HuH-7.5 (cell line): ENCODE data around the gene BEST1.
"Not testable (repeated sequence)": the region's sequence is repeated elsewhere in the genome, so short reads cannot be mapped to it uniquely, and the experiment has no call there.

Experiments used
- DNase-seq: peaks from one replicate; pipeline ENCODE4 v3.0.0; 2011; ENCODE audit warnings: low spot score

BEST1 gene

DNA sequence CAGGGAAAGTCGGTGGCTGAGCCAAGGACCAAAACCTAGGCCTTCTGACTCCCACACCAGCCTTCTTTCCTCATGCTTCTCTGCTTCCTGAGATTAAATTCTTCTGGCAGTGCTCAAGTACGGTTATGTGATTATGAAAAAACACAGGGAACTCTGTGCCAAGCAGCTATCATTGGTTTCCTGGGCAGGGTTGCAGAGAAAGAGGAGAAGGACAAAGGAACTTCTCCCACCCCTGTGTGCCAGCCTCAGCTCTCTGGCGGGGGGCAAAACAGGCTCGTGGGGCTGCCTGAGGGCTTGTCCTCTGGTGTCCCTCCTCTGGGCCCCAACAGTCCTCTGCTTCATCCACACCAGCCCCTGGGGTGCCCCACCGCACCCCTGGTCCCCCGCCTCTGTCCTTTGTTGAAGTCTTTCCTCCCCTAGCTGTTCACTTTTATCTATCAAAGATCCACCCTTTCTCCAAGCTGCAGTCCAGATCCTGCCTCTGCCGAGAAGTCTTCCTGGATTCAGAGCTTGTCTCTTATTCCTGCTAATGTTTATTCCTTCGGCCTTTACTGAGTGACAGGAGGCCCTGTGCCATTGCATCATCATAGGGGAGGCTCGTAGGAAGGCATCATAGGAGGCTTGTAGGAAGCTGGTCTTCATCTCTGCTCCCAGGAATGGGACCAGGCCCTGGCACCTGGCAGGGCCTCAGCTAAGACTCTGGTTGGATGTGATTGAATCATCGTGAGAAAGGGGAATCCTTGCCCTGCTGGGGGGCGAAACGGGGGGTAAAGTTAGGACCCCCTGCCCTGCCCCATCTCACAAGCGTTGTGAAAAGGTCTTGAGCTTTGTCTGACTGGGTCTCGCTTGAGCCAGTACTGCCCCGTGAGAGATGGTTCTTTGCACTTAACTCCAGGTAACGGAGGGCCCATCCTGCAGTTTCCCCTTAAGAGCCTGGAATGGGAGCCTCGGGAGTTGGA lies 28.8 kb downstream of the BEST1 start:
- DNase-seq = no peak

DNA sequence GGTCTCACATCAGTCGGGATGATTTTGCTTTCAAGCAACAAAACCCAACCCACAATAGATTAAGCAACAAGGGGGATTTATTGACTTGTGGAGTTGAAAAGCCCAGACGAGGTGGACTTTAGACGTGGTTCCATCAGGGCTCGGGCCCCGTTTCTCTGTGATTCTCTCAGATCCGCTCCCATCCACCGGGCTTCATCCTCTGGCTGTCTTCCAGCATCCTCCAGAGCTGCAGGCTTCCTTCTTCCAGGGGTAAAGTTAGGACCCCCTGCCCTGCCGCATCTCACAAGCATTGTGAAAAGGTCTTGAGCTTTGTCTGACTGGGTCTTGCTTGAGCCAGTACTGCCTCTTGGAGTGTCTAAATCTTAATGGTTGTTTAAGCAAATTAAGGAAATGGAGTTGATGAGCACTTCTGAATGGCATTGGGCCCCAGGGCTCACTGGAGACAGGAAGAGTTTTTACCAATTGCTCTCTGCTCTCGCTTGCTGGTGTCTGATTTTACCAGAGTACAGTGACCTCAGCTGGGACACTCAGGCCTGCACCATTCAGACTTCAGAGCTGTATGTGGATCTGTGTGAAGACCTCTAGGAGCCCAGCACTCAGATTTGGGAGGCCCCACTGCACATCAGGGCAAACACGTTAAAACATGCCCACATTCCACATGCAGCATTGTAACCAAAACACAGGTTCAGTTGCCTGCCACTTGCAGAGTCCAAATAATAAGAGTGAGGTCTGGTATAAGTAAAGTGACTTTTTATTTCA lies 30.8 kb downstream of the BEST1 start:
- peak; percentile 82 for DNase-seq

DNA sequence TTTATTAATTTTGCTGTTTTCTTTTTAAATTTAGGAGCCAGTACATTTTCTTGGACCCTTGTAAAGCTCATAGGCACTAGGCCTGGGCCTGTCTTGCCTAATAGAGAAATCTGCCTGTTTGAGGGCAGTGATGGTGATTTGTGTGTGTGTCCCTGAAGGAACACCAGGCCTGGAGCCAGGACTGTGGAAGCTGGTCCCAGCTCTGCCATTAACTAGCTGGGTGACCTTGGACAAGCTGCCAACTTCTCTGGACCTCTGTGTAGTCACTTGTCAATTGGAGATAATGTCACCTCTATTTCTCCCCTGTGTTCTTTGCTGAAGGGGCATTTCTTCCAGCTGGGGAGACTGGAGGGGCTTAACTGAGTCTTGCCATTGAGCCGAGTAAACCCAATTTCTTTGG lies 33.3 kb downstream of the BEST1 start:
- DNase-seq = no peak

- DNase-seq = no peak
Observed at GRCh38 chr11:61985869-61986268, 35.7 kb downstream of the BEST1 start.

DNA sequence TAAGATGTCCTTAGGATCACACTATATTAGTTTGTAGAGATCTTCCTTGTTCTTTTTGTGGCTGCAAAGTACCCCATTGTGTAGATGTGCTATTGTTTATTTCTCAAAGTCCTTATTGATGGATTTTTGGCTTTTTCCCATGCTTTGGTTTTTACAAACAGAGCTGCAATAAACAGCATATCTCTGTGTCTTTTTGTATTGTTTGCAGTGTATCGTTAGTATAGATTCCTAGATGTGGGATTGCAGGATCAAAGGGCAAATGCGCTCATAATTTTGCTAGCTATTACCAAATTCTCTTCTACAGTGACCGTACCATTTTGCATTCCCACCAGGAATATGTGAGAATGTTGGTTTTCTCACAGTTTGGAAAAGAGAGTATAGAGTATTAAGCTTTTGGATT lies 44.8 kb downstream of the BEST1 start:
- no peak for DNase-seq

GRCh38 chr11:61996933-61997332 lies 46.8 kb downstream of the BEST1 start:
- no peak for DNase-seq

DNA sequence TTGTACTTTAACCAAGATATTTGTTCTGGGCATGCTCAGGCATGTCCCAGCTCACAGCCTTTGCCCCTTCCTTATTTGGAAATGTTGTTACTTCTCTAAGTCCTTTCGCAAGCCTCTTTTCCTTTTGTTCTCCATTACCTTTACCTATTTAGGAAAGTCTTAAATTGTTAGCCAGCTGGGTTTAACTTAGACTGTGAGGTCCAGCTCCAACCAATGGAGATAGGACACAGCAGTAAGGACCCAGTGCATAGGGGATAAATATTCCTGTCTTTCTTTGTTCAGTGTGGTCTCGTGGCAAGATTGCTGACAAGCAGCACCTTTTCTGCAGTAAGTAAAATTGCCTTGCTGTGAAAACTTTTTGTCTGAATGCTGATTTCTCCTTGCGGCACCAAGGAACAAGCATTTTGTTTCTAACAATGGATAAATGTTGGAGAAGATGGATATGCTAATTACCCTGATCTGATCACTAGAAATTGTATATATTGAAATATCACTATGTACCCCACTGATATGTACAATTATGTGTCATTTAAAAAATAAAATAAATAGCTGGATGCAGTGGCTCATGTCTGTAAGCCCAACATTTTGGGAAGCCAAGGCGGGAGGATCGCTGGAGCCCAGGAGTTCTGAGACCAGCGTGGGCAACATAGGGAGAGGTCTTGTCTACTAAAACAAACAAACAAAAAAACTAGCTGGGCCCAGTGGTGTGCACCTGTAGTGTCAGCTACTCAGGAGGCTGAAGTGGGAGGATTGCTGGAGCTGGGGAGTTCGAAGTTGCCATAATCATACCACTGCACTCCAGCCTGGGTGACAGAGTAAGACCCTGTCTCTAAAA lies 49.2 kb downstream of the BEST1 start:
- DNase-seq = no peak

DNA sequence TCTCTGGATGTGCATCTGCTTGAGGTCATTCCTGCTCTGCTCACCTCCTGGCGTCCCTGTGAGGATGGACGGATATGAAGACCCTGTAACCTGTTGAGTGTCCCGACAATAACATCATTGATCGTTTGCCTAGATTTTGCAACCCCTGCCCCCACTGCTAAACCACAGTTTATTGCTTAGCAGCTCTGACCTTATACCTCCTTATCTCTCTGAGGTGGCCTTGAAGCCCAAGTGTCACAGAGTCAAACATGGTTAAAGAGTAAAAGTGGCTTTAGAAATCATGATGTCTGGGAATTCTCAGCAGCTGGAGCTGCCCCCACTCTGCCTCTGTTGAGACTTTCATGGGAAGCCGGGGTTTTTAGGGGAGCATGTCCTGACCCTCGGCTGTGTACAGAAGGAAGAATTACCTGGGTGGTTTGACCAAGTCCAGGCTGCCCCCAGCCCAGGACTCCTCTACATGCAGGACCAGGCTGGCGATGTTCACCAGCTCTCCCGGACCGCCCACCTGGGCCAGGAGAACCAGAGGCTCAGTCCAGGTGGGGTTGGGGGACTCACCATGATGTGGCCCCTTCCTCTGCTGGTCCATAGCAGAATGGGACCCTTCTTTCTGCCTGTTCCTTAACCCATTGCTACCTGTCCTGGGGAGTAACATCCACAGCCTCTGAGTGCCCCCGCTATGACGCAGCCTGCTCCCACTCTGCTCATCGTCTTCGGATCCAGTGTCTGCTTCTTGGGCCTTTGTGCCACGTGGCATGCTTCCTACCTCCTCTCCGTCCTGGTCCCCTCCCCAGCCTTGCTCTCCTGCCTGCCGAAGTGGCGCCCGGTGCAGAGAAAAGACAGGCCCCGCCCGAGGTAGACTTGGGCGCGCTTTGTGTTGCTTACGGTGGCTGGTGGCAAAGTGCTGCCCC lies 50.6 kb downstream of the BEST1 start:
- DNase-seq = peak; percentile 73

- peak; percentile 75 for DNase-seq
Observed at GRCh38 chr11:62001450-62002191, 51.5 kb downstream of the BEST1 start.

DNA sequence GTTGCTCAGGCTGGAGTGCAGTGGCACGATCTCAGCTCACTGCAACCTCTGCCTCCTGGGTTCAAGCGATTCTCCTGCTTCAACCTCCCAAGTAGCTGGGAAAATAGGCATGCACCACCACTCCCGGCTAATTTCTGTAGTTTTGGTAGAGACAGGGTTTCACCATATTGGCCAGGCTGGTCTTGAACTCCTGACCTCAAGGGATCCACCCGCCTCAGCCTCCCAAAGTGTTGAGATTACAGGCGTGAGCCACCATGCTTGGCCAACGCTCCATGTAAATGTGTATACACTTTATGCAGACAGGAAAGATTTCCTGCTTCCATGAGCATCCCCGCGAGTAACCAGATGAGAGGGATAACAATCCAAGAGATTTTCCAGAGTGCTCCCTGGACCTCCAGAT lies 52.1 kb downstream of the BEST1 start:
- DNase-seq = not testable (repeated sequence)

GRCh38 chr11:62004473-62004872 lies 54.3 kb downstream of the BEST1 start:
- no peak for DNase-seq

DNA sequence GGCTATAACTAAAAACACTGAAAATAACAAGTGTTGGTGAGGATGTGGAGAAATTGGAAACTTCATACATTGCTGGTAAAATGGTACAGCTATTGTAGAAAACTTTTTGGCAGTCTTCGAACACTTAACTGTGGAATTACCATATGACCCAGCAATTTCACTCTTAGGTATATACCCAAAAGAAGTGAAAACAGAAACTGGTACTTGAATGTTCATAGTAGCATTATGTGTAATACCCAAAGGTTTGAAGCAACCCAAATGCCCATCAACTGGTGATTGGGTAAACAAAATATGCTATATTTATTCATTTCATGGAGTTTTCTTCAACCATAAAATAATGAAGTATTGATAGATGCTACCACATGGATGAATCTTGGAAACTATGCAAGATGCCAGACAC lies 58.0 kb downstream of the BEST1 start:
- DNase-seq = no peak

DNA sequence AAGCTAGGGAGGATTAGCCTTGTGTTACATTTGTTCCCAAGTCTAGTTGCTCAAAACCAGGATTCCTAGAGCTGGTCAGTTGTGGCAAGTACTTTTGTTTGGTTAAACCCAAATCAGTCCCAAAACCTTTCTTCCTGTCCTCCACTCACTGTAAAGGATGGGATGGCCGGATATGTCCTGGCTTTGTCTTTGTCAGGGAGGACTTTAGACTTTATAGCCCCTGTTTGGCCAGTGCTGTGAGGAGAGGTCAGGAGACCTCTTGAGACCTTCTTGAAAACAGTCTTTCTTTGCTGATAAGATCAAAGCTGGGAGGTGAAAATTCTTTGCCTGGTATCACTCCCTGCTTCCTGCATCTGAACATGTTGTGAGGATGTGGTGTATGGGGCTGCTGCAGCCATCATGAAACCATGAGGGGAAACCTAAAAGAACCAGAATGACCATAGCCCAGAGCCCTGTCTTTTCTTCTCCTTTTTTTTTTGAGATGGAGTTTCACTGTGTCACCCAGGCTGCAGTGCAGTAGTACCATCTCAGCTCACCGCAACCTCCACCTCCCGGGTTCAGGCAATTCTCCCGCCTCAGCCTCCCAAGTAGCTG lies 60.9 kb downstream of the BEST1 start:
- DNase-seq = no peak

DNA sequence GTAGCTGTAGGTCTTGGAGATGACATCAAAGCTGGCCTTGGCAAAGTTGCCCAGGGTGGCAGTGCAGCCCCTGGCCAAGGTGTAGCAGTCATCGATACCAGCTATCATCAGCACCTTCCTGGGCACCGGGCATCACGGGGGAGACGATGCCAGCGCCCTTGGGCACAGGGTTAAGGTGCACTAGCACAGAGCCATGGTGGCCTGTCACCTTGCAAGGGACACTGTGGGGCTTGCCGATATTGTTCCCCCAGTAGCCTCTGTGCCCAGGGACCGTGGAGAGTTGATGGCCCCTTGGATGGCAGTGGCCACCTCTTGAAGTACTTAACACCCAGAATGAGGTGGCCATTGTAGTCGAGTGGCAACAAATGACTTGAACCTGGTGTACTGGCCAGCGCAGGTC lies 61.7 kb downstream of the BEST1 start:
- DNase-seq = no peak

DNA sequence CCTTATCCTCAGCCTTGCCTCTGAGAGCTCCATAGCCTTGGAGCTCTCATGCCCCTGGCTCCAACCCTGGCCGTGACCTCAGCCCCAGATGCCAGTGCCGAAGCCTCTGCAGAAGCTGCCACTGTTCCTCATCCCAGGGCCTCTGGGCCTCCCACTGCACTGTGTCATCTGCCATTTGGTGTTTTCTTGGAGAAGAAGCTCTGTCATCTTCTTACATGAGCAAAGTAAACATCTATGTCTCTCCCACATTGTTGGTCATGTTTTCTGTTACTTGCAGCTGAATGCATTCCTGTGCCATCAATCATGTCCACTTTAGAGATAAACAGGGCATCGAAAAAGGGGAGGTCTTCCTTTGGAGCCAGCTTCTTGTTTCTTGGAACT lies 62.3 kb downstream of the BEST1 start:
- DNase-seq = no peak

GRCh38 chr11:62012832-62013461 lies 62.8 kb downstream of the BEST1 start:
- no peak for DNase-seq
